ENCODE results near the gene UGT1A10.
"Not testable (repeated sequence)": the region's sequence is repeated elsewhere in the genome, so short reads cannot be mapped to it uniquely, and the experiment has no call there.

UGT1A10 gene

DNA sequence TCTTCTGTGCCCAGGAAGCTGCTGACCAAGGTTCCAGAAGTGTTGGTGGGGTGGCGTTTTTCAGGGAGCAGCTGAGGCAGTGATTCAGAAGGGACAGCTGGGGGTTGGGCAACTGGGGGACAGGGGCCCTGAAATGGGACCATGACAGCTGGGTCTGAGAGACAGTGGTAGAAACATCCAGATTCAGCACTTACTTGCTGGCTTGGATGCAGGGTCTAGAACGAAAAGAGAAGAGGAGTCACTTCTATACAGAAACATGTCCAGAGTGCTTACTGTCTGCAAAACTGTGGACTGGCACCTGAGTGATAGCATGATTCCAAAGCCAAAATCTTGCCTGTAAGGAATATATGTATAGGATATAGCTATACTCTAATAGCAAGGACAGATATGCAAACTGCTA lies 109.6 kb downstream of the UGT1A10 start:
- DNase-seq: not testable (repeated sequence)

DNA sequence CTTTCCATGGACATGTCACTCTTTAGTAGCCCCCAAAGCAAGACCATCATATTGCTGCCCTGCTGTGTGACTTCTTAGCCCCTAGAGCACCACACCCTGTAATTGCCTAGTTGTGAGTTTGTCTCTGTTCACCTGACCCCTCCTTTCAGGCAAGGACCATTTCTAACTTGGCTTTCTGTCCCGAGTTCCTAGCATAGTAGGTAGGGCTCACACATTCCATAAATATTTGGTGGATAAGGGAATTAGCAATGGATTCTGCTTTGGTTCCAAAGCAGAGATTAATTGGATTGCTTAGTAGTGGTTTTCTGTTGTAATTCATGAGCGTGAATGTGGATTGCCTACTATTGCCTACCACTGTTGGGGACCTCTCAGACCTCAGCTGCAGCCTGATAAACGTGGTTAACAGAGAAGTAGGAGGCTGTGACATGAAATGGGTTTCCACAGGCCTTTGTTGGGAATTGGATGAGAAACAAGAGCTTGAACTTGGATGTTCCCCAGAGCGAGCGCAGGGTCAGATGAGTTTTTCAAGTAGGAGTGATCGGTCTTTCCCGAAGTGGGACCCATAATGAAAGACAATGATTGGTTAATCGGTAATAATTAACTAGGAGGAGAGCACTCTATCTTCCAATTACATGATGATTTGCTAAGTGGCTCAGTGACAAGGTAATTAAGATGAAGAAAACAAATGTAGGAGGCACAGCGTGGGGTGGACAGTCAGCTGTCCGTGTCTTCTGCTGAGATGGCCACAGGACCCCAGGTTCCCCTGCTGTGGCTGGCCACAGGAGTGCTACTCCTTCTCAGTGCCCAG lies 110.4 kb downstream of the UGT1A10 start:
- no peak for DNase-seq

DNA sequence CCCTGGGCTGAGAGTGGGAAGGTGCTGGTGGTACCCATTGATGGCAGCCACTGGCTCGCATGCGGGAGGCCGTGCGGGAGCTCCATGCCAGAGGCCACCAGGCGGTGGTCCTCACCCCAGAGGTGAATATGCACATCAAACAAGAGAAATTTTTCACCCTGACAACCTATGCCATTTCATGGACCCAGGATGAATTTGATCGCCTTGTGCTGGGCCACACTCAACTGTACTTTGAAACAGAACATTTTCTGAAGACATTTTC lies 111.0 kb downstream of the UGT1A10 start:
- no peak for DNase-seq

DNA sequence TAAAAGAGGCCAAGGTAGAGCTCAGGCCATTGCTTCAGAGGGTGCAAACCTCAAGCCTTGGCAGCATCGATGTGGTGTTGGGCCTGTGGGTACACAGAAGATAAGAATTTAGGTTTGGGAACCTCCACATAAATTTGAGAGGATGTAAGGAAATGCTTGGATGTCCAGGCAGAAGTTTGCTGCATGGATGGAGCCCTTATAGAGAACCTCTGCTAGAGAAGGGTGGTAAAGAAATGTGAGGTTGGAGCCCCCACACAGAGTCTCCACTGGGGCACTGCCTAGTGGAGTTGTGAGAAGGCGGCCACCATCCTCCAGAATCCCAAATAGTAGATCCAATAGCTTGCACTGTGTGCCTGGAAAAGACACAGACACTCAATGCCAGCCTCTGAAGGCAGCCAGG lies 114.4 kb downstream of the UGT1A10 start:
- not testable (repeated sequence) for DNase-seq

DNA sequence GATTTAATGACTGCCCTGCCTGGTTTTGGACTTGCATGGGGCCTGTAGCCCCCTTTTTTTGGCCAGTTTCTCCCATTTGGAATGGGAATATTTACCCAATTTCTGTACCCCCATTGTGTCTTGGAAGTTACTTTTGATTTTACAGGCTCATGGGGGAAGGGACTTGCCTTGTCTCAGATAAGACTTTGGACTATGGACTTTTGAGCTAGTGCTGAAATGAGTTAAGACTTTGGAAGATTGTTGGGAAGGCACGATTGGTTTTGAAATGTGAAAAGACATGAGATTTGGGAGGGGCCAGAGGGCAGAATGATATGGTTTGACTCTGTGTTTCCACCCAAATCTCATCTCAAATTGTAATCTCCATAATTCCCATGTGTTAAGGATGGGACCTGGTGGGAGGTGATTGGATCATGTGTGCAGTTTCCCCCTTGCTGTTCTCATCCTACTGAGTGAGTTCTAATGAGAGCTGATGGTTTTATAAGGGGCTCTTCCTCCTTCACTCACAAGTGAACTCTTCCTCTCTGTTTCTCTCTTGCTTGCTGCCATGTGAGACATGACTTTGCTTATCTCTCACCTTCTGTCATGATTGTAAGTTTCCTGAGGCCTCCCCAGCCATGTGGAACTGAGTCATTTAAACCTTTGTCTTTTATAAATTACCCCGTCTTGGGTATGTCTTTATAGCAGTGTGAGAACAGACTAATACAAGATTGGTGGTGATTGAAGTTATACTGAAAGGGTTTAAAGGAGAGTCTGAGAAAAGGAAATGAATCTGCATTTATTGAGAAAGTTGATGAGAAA lies 115.2 kb downstream of the UGT1A10 start:
- not testable (repeated sequence) for DNase-seq

DNA sequence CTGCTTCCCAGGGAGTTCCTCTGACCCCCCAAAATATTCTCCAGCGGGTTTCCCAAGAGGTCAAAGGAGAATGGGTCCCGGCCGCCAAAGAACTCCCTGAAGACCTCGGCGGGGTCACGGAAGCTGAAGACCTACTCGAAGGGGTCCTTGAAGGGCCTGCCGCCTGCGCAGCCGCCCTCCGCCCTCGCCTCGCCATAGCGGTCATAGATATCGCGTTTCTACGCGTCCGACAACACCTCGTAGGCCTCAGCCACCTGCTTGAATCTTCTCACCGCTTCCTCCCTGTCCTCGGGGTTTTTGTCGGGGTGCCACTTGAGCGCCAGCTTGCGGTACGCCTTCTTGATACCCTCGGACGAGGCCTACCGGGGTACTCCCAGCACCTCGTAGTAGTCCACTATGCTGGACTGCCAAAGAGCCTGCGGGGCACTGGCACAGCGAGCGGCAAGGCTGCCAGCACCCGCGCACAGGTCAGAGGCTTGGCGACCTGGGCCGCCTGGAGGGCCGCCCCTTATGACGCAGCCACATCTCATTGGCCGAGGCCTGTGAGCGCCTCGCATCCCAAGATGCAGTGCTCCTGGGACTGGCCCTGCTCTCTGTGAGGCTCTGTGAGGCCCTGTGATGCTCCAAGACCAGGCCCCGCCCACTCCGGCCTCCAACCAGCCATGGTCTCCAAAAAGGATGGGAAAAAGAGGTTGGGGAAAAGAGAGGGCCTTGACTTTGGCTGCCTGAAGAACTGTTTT lies 118.8 kb downstream of the UGT1A10 start:
- DNase-seq: no peak

DNA sequence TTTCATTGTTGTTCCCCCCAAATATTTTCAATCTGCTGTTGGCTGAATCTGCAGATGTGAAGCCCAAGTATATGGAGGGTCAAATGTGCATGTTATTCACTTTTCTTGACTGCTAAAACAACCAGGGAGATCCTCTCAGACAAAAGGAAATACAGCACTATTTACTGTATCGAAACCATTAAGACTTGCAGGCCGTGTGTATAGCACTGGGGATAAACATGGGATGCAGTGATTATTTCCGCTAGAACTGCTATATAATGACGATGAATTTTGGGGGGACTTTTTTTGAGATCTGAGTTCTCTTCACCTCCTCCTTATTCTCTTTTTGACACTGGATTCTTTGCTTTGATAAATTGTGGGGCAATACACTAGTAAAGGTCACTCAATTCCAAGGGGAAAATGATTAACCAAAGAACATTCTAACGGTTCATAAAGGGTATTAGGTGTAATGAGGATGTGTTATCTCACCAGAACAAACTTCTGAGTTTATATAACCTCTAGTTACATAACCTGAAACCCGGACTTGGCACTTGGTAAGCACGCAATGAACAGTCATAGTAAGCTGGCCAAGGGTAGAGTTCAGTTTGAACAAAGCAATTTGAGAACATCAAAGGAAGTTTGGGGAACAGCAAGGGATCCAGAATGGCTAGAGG lies 120.3 kb downstream of the UGT1A10 start:
- DNase-seq: no peak

DNA sequence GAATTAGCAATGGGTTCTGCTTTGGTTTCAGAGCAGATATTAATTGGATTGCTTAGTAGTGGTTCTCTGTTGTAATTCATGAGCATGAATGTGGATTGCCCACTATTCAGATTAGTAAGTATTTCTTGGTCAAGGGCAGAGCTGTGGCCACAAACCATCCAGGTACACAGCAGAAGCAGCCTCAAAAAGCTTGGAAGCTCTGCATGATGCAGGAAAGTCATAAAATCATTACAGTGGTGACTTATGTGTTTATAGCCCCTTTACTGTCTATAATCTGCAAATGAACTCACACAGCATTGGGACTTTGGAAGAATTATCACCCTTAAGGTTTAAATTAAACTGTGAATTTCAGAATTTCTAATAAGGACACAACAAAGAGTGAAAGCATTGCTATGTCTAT lies 121.9 kb downstream of the UGT1A10 start:
- no peak for DNase-seq

DNA sequence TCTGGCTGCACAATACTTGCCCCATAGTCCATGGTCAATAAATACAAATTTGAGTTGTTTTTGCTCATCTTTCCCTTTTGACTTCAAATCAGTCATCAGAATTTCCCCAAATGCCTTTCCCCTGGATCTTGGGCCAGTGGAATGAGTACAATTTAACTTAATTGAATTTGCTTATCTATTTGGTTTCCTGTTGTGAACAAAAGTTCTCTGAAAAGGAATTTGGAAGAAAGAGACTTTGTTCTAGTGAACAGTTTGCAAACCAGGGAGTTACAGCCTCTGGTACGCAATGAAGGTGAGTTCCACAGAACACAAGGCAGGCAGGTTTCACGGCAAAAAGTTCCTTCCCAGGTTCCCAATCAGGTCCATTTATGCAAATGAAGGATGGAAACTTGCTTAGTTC lies 122.6 kb downstream of the UGT1A10 start:
- no peak for DNase-seq

DNA sequence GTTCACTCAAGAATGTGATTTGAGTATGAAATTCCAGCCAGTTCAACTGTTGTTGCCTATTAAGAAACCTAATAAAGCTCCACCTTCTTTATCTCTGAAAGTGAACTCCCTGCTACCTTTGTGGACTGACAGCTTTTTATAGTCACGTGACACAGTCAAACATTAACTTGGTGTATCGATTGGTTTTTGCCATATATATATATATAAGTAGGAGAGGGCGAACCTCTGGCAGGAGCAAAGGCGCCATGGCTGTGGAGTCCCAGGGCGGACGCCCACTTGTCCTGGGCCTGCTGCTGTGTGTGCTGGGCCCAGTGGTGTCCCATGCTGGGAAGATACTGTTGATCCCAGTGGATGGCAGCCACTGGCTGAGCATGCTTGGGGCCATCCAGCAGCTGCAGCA lies 123.8 kb downstream of the UGT1A10 start, which contains the start of gene UGT1A1:
Gene UGT1A1 (plus strand): TSS at position 228 of the 400 bp plus-strand sequence. CDS start 18 bp downstream, at position 246.
- no peak for DNase-seq

DNA sequence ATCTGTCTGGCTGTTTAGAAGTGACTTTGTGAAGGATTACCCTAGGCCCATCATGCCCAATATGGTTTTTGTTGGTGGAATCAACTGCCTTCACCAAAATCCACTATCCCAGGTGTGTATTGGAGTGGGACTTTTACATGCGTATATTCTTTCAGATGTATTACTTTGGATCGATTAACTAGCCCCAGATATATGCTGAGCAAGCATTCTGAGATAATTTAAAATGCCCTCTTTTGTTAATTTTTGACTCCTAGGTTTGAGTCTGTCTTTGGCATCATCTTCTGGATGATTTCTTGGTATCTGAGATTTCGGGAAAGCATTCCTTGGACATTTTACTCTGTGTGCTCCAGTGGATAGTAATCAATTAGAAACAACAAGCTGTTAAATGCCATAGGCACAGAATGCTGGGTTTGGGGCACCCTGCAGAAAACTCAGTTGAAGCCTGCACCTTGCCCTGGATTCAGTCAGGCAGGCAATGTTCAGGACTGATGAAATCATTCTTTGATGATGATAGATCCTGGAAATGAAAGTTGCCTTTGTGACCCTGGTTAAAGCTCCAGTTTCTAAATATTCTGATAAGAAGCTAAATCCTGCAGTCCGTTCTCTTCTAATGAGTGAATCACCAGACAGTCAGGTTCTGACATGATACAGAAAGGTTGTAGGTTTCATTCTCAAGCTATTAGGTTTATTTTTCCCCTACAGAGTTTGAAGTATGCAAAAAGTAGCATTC lies 125.0 kb downstream of the UGT1A10 start:
- DNase-seq: no peak

DNA sequence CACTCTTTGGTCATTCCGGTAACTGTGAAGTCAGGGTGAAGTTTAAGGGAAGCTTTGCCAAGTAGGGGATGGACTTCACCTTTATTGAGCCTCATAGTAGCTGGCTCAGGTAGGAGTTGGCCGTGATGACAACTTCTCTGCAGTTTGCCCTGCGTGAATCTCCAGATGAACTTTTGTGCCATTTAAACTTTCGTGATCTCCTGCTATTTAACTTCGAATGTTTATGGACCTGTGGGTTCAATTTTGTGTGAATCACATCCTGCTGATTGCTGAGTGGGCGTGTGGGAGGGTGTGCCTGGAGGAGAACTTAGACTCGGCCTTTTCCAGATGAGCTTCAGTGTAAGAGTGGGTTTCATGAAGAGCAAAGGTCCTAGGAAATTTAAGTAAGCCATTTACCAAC lies 128.0 kb downstream of the UGT1A10 start:
- DNase-seq: no peak

DNA sequence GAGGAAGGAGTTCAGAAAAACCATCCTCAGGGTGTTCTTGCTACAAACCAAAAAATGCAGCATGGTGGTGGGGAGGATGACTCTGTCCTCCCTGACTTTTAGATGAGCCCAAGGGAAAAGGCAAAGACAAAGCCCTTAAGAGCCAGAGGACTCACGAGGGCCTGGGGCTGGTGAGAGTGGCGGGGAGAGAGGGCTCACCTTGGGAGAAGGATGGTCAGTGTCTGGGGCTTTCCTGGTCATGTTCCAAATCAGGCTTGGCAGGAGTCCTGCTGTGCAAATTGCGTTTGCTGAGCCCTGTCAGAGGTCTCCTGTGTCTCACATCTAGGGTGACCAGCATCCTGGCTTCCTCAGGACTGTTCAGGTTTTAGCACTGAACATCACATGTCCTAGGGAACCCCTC lies 128.5 kb downstream of the UGT1A10 start:
- no peak for DNase-seq

DNA sequence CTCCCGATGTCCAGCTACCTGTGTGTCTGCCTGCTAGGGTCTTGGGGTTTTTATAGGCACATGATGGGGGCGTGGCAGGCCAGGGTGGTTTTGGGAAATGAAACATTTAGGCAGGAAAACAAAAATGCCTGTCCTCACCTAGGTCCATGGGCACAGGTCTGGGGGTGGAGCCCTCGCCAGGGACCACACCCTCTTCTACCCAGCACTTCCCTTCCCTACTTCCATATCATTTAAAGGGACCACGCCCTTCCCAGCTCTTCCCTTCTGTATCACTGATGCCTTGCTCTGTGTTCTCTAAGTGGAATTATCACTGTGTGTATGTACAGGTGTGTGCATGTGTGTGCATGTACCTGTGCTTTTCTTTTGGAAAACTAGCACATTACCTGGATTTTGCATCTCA lies 130.2 kb downstream of the UGT1A10 start:
- no peak for DNase-seq

DNA sequence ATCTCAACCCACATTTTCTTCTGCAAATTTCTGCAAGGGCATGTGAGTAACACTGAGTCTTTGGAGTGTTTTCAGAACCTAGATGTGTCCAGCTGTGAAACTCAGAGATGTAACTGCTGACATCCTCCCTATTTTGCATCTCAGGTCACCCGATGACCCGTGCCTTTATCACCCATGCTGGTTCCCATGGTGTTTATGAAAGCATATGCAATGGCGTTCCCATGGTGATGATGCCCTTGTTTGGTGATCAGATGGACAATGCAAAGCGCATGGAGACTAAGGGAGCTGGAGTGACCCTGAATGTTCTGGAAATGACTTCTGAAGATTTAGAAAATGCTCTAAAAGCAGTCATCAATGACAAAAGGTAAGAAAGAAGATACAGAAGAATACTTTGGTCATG lies 131.8 kb downstream of the UGT1A10 start:
- DNase-seq: no peak

DNA sequence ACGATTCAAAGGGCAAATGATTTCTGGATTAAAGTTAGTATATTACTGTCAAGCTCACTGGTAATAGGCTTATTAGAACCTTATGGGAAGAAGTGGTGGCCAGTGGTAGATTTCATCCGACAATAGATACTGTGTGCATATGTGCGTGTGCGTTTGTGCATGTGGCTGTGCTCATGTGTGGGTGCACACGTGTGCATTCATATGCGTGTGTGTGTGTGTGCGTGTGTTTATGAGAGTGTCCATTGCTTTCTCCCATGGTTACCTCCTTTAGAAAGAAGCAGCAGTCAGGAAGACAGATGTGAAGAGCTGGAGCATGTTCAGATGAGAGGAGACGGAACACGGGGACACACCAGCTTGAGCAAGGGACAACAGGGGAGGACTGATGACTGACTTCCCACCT lies 133.0 kb downstream of the UGT1A10 start:
- DNase-seq: no peak

DNA sequence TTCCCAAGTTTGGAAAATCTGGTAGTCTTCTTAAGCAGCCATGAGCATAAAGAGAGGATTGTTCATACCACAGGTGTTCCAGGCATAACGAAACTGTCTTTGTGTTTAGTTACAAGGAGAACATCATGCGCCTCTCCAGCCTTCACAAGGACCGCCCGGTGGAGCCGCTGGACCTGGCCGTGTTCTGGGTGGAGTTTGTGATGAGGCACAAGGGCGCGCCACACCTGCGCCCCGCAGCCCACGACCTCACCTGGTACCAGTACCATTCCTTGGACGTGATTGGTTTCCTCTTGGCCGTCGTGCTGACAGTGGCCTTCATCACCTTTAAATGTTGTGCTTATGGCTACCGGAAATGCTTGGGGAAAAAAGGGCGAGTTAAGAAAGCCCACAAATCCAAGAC lies 135.9 kb downstream of the UGT1A10 start:
- DNase-seq: no peak

DNA sequence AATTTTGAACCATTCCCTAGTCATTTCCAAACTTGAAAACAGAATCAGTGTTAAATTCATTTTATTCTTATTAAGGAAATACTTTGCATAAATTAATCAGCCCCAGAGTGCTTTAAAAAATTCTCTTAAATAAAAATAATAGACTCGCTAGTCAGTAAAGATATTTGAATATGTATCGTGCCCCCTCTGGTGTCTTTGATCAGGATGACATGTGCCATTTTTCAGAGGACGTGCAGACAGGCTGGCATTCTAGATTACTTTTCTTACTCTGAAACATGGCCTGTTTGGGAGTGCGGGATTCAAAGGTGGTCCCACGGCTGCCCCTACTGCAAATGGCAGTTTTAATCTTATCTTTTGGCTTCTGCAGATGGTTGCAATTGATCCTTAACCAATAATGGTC lies 136.3 kb downstream of the UGT1A10 start:
- DNase-seq: no peak

DNA sequence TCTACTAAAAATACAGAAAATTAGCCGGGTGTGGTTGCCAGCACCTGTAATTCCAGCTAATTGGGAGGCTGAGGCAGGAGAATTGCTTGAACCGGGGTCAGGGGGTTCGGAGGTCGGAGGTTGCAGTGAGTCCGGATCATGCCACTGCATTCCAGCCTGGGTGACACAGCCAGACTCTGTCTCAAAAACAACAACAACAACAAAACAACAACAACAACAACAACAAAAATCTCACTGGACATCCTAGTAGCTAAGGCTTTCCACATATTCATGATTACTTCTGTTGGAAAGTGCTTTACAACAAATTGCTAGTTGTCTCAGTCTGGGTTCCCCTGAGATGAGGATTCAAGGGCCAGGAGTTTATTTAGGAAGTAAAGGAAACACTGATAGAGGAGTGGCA lies 137.6 kb downstream of the UGT1A10 start:
- no peak for DNase-seq

DNA sequence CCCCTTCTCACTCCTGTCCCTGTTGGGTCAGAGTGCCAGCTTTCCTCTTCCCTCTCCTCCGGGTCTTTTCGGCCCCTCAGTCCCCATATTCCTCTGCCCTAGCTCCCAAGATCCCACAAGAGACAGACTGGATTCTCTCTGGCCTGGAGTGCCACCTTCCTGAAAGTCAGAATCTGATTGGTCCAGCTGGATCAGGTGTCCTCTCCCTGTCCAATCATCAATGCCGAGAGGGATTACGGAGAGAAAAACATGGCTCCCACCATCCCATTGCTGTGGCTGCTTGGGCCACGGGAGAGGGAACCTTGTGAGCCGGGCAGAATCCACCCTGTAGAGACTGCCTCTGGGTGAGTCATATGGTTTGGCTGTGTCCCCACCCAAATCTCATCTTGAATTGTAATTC lies 139.2 kb downstream of the UGT1A10 start:
- DNase-seq: no peak

DNA sequence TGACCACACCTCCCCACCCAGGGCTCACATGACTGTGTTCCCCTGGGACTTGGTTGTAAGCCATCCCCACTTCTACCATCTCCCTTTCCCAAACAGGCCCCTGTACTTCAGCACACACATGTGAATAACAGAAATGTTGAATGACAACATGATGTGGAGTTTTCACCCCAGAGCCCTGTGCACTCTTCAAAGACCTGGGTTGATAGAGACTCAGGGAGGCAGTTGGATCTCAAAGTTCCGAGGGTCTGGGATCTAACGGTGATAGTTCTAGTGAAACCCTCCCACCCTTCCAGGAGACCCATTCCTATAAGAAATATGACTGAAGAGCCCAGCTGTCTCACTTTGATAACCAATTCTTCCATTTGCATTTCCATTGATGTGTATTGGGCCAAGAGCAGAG lies 141.8 kb downstream of the UGT1A10 start, which contains the start of gene MROH2A:
Gene MROH2A (plus strand): TSS at position 301 of the 400 bp plus-strand sequence. CDS start 1,029 bp downstream, outside the sequence.
- no peak for DNase-seq

DNA sequence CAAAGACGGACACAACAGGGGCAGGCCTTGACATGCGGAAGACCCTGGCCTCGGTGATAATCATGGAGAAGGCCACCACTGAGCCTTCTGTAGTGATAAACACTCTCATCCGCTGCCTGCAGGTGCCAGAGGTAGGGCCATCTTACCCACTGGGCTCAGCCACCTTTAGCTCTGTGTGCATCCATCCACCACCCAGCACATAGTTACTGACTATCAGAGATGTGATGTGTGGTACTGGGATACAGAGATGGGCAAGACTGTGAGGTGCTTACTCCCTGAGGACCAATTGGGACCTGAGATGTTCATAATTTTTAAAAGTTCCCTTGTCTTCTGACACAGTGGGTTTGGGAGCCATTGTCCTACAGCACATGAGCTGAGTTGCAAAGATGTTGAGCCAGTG lies 143.5 kb downstream of the UGT1A10 start:
- no peak for DNase-seq
